Activated CD8-positive, alpha-beta memory T cell treated with anti-CD3 and anti-CD28 coated beads, Interleukin-2, amount 50 U/mL, for 24 hours (primary cell): ENCODE data around the gene MZT2A.
"Not testable (repeated sequence)": the region's sequence is repeated elsewhere in the genome, so short reads cannot be mapped to it uniquely, and the experiment has no call there.

Experiments
- DNase-seq: peaks from one replicate; pipeline ENCODE4 v3.0.0-alpha.2; 2020; ENCODE audit errors: extremely low read depth

Gene MZT2A

GRCh38 chr2:131491469-131491836 is 744 bp downstream of the MZT2A start:
- DNase-seq, result not testable (repeated sequence)

- not testable (repeated sequence) for DNase-seq
These were observed 1.4 kb downstream of the MZT2A start for GRCh38 chr2:131490616-131491468.

GRCh38 chr2:131488306-131489205 is 3.6 kb downstream of the MZT2A start:
- no peak for DNase-seq

- DNase-seq, result not testable (repeated sequence)
These were observed 5.8 kb downstream of the MZT2A start for GRCh38 chr2:131486201-131486902.

GRCh38 chr2:131484906-131485460 is 7.2 kb downstream of the MZT2A start:
- not testable (repeated sequence) for DNase-seq

- not testable (repeated sequence) for DNase-seq
These were observed 8.0 kb downstream of the MZT2A start for GRCh38 chr2:131483981-131484820.

GRCh38 chr2:131482506-131483155 is 9.6 kb downstream of the MZT2A start:
- not testable (repeated sequence) for DNase-seq

- not testable (repeated sequence) for DNase-seq
These were observed 11.8 kb downstream of the MZT2A start for GRCh38 chr2:131480351-131480750.

- DNase-seq, result not testable (repeated sequence)
These were observed 13.2 kb downstream of the MZT2A start for GRCh38 chr2:131478850-131479461.

GRCh38 chr2:131478074-131478849 is 13.9 kb downstream of the MZT2A start:
- DNase-seq, result not testable (repeated sequence)

GRCh38 chr2:131477227-131477626 is 15.0 kb downstream of the MZT2A start:
- not testable (repeated sequence) for DNase-seq

GRCh38 chr2:131476363-131476762 is 15.8 kb downstream of the MZT2A start:
- not testable (repeated sequence) for DNase-seq

- DNase-seq, result no peak
These were observed 16.4 kb downstream of the MZT2A start, which contains the start of gene TUBA3D for GRCh38 chr2:131475831-131476230. TUBA3D (plus strand) TSS chr2:131476119; CDS start chr2:131476200, 81 bp downstream.

- DNase-seq, result not testable (repeated sequence)
These were observed 18.9 kb downstream of the MZT2A start for GRCh38 chr2:131473266-131473665.

- not testable (repeated sequence) for DNase-seq
These were observed 20.6 kb downstream of the MZT2A start for GRCh38 chr2:131471624-131472023.

- not testable (repeated sequence) for DNase-seq
These were observed 21.3 kb downstream of the MZT2A start for GRCh38 chr2:131470944-131471343.

- not testable (repeated sequence) for DNase-seq
These were observed 24.5 kb downstream of the MZT2A start for GRCh38 chr2:131467722-131468121.

- DNase-seq, result not testable (repeated sequence)
These were observed 37.3 kb downstream of the MZT2A start for GRCh38 chr2:131454914-131455313.
